GM12878 (cell line): ENCODE data around the gene ZNF837. TPM values are rescaled to one million over a fixed set of nuclear protein-coding genes. Genes with fewer than 3 reads are reported as not detected.

ENCODE experiments used
- ATAC-seq: fragments of 200-7000 bp; cut with Tn5 transposase; 3 replicates; pipeline ENCODE4 v1.9.1; 2020; ENCODE audit warnings: mild to moderate bottlenecking, moderate library complexity
- BruUV-seq: library from RNA; stranded (reverse); fragments of 400-500 nt; replicated peaks from 2 replicates; lab custom pipeline; 2021; lab: Mats Ljungman, UMichigan
- CTCF ChIA-PET: fragments of 300-600 bp; sonication (Branson Sonifier 250); formaldehyde crosslinking; extraction: SDS; loops from one replicate; lab custom pipeline; 2021; ENCODE audit warnings: inconsistent platforms; lab: Yijun Ruan, JAX
- POLR2A ChIA-PET: fragments of 350-600 bp; formaldehyde crosslinking; extraction: SDS; loops from one replicate; lab custom pipeline; 2021; ENCODE audit warnings: inconsistent platforms; lab: Charles Lee
- RAD21 ChIA-PET: fragments of 300-600 bp; sonication (Branson Sonifier 250); formaldehyde crosslinking; loops from one replicate; lab custom pipeline; 2023; ENCODE audit warnings: antibody characterized with exemption; ENCODE audit not compliant: unreplicated experiment; lab: Charles Lee
- SMC1A ChIA-PET: fragments of 300-600 bp; sonication (Branson Sonifier 250); formaldehyde crosslinking; loops from one replicate; lab custom pipeline; 2023; ENCODE audit not compliant: unreplicated experiment, uncharacterized antibody; lab: Charles Lee
- DNase-seq: peaks from one replicate; pipeline ENCODE4 v3.0.0-alpha.2; 2011; ENCODE audit warnings: low read depth, low spot score
- FAIRE-seq: peaks from 3 replicates; lab custom pipeline; 2011; peaks lifted over from hg19 to GRCh38; lab: Jason Lieb, UNC
- H2AFZ ChIP-seq: 2 replicates; pipeline ENCODE4 v1.6.0; 2011; ENCODE audit warnings: low read depth, low read length, control low read depth; ENCODE audit not compliant: control insufficient read depth
- H3K27ac ChIP-seq: 2 replicates; pipeline ENCODE4 v1.5.1; 2011; ENCODE audit warnings: control low read depth; ENCODE audit not compliant: control insufficient read depth, insufficient read depth
- H3K27me3 ChIP-seq, 2 experiments: replicated peaks in 1 of 2; 2 replicates each; pipeline versions ENCODE4 v1.6.0 to v1.6.1; 2011; ENCODE audit warnings: low read length in 1 of 2; ENCODE audit not compliant: control insufficient read depth in 2 of 2, insufficient read depth in 2 of 2
- H3K36me3 ChIP-seq, 2 experiments: 2 replicates each; pipeline ENCODE4 v1.5.1; 2011; ENCODE audit warnings: low read length in 1 of 2; ENCODE audit not compliant: control insufficient read depth in 2 of 2, insufficient read depth in 2 of 2
- H3K4me1 ChIP-seq: 2 replicates; pipeline ENCODE4 v1.6.1; 2011; ENCODE audit warnings: mild to moderate bottlenecking, low read length, moderate library complexity, mixed read lengths; ENCODE audit not compliant: control insufficient read depth, insufficient read depth
- H3K4me2 ChIP-seq: 2 replicates; pipeline ENCODE4 v1.6.0; 2011; ENCODE audit warnings: control low read depth; ENCODE audit not compliant: control insufficient read depth, insufficient read depth
- H3K4me3 ChIP-seq: fragments of 200-600 bp; sonication (generic); 2 replicates; pipeline ENCODE4 v1.5.1; 2016
- H3K79me2 ChIP-seq: 2 replicates; pipeline ENCODE4 v1.6.0; 2011; ENCODE audit warnings: low read length; ENCODE audit not compliant: control insufficient read depth, insufficient read depth
- H3K9ac ChIP-seq: 2 replicates; pipeline ENCODE4 v1.8.0; 2011; ENCODE audit warnings: low read length, control low read depth, mixed read lengths; ENCODE audit not compliant: control insufficient read depth, insufficient read depth
- H3K9me3 ChIP-seq: replicated peaks from 3 replicates; pipeline ENCODE4 v1.5.1; 2011; ENCODE audit warnings: mild to moderate bottlenecking, low read length; ENCODE audit not compliant: control insufficient read depth, insufficient read depth
- H4K20me1 ChIP-seq: 2 replicates; pipeline ENCODE4 v1.6.0; 2011; ENCODE audit not compliant: control insufficient read depth, insufficient read depth
- BCL11A ChIP-seq: IDR thresholded peaks from 2 replicates; pipeline ENCODE4 v1.6.1; 2011; ENCODE audit warnings: low read depth, low read length
- BHLHE40 ChIP-seq, 2 experiments: fragments of 450-650 bp in 1 of 2; IDR thresholded peaks; 2 replicates each; pipeline ENCODE4 v1.6.1; 2011 to 2017; ENCODE audit warnings: low read depth in 2 of 2, borderline replicate concordance in 1 of 2, improper control_type of control experiment in 1 of 2, low read length in 1 of 2, mild to moderate bottlenecking in 1 of 2
- HCFC1 ChIP-seq: fragments of 150-350 bp; IDR thresholded peaks from 2 replicates; pipeline ENCODE4 v1.6.1; 2014; ENCODE audit warnings: low read length
- HDAC2 ChIP-seq: fragments of 200-600 bp; sonication (generic); IDR thresholded peaks from 2 replicates; pipeline ENCODE4 v1.6.1; 2017
- IKZF2 ChIP-seq, 2 experiments: fragments of 450-650 bp; IDR thresholded peaks; 2 replicates each; pipeline ENCODE4 v1.6.1; 2017; ENCODE audit warnings: mild to moderate bottlenecking in 2 of 2, moderate library complexity in 2 of 2
- MYB ChIP-seq: fragments of 150-350 bp; IDR thresholded peaks from 2 replicates; pipeline ENCODE4 v1.6.1; 2014; ENCODE audit warnings: mild to moderate bottlenecking, low read depth, low read length, borderline replicate concordance
- MYC ChIP-seq: IDR thresholded peaks from 2 replicates; pipeline ENCODE4 v1.6.1; 2011; ENCODE audit warnings: mild to moderate bottlenecking, low read length, moderate library complexity, inconsistent platforms; ENCODE audit not compliant: insufficient read depth, insufficient replicate concordance, insufficient read length, severe bottlenecking
- PAX8 ChIP-seq: fragments of 450-650 bp; IDR thresholded peaks from 2 replicates; pipeline ENCODE4 v1.6.1; 2017; ENCODE audit warnings: mild to moderate bottlenecking, moderate library complexity
- POLR2AphosphoS5 ChIP-seq: IDR thresholded peaks from 2 replicates; pipeline ENCODE4 v1.6.1; 2011; ENCODE audit warnings: mild to moderate bottlenecking, low read length, inconsistent platforms
- RELA ChIP-seq: fragments of 450-650 bp; IDR thresholded peaks from 2 replicates; pipeline ENCODE4 v1.8.0; 2014; ENCODE audit warnings: borderline replicate concordance; ENCODE audit not compliant: partially characterized antibody
- RUNX3 ChIP-seq: IDR thresholded peaks from 2 replicates; pipeline ENCODE4 v1.6.1; 2012; ENCODE audit warnings: low read length, inconsistent platforms
- SMAD5 ChIP-seq: IDR thresholded peaks from 2 replicates; pipeline ENCODE4 v1.6.1; 2016; ENCODE audit warnings: antibody characterized with exemption, low read depth
- SMARCA5 ChIP-seq: fragments of 450-650 bp; IDR thresholded peaks from 2 replicates; pipeline ENCODE4 v1.6.1; 2017; ENCODE audit warnings: mild to moderate bottlenecking
- SPI1 ChIP-seq: IDR thresholded peaks from 2 replicates; pipeline ENCODE4 v1.6.1; 2011; ENCODE audit warnings: low read depth, mild to moderate bottlenecking, low read length, moderate library complexity, borderline replicate concordance; ENCODE audit not compliant: insufficient read depth
- TAF1 ChIP-seq: IDR thresholded peaks from 2 replicates; pipeline ENCODE4 v1.6.1; 2011; ENCODE audit warnings: mild to moderate bottlenecking, low read depth, low read length, borderline replicate concordance
- ZNF24 ChIP-seq: fragments of 450-650 bp; IDR thresholded peaks from 2 replicates; pipeline ENCODE4 v1.6.1; 2017; ENCODE audit warnings: antibody characterized with exemption, mild to moderate bottlenecking
- ZNF622 ChIP-seq: fragments of 450-650 bp; IDR thresholded peaks from 2 replicates; pipeline ENCODE4 v1.6.1; 2017; ENCODE audit warnings: mild to moderate bottlenecking, inconsistent platforms
- WGBS: methylation state at CpG from one replicate; pipeline ENCODE4 v1.1.6; 2016; ENCODE audit warnings: low lambda C conversion rate; ENCODE audit not compliant: insufficient replicate concordance, insufficient coverage; ENCODE audit errors: missing lambda C conversion rate; 5-methylcytosine and 5-hydroxymethylcytosine counted together
- in situ Hi-C: fragments of 300-500 bp; cut with MboI; formaldehyde crosslinking; loops from 9 replicates; pipeline ENCODE4 v1.14.3; 2018; ENCODE audit warnings: mixed read lengths
- intact Hi-C: fragments of 100-400 bp; cut with micrococcal nuclease; formaldehyde crosslinking; loops from one replicate; pipeline ENCODE4 v1.14.2; 2022; ENCODE audit not compliant: unreplicated experiment
- polyA plus RNA-seq, 11 experiments: library from polyadenylated mRNA; depleted of rRNA in 4 of 11; unstranded in 6 of 11; stranded (reverse) in 5 of 11; fragments of >200 nt; fragmentation: Nextera tagmentation in 4 of 11; fragmentation: Illumina TruSeq in 1 of 11; extraction: Ambion mirVana in 4 of 11; extraction: Trizol in 1 of 11; gene quantifications; 1 replicate in 1 of 11; 2 replicates in 10 of 11; pipeline versions ENCODE4 v1.2.1 to v1.2.3, GENCODE V29; 2011 to 2016; ENCODE audit warnings: inconsistent platforms in 2 of 11, missing spikeins in 2 of 11, low read depth in 1 of 11
- total RNA-seq, 4 experiments: library from RNA; depleted of rRNA in 3 of 4; stranded (reverse); fragments of >200 nt in 3 of 4; fragmentation: Illumina TruSeq in 1 of 4; extraction: Trizol in 1 of 4; gene quantifications; 2 replicates each; pipeline versions ENCODE4 v1.2.1 to v1.2.3, GENCODE V29; 2013 to 2021
- TF ChIP-seq, protein P1 (sequence below): fragments of 150-350 bp; IDR thresholded peaks from 2 replicates; pipeline ENCODE4 v1.6.1; 2016; ENCODE audit warnings: low read depth, low read length

ZNF837 gene
- total and polyA plus RNA-seq, 10 of the 15 experiments (the other 5 are each of a cell fraction or from before 2014, with no cell fraction given), result 0.07 to 2.9 (median 2.0) TPM; not detected in 2

DNA sequence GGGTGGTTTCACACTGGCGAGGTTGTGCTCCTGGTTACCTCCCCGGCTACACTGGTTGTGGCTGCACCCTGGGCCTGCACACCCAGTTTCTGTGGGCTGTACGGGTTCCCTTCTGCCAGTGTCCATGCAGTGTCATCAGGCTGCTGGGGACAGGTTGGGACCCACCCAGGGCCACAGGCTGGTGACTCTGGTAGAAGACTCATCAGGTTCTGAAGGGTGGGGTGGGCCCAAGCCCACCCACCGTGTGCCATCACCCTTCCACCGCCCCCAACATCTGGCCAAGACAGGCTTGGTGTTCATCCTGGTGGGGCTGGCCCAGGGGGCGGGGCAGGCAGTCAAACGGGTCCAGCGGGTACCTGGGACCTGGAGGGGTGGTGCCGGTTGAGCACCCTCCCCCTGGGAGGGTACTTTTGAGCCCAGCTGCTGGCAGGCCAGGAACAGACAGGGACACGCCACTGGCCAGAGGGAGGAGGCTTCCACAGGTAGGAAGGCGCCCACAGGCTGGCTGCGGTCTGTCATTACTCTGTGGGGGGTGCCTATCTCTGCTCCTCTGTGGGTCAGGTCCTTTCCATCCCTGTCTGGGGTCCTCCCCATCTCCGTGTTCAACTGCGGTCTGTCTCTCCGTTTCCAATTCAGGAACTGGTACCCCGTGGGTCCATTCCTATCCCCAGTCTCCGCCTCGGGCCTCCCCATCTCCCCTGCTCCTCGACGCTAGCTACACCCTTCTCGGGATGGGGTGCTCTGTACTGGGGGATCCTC is 14.6 kb upstream of the ZNF837 start, which contains the start of gene RNF225 (continued):
- no peak for TF ChIP-seq MYC
- TF ChIP-seq MYB, result no peak

DNA sequence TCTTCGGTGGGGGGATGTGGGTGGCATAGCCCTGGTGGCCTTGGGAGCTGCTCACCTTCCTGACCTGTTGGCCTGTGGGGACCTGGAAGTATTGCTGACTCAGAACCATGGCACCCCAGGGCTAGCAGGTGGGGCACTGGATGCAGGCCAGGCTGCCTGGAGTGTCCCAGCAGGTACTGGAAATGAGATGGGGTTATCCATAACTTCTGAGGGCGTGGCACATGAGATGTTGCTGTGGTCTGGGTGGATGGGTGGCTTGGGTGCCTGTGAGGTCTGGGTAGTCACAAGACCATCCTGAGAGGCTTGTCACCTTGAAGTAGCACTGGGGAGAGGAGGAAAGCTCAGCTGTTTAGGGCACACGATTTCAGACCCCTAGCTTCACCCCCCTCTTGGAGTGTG is 14.0 kb upstream of the ZNF837 start:
- DNase-seq, result no peak
- Histone ChIP-seq H3K36me3 (peaks cover 10 to 26% of the 10 kb centered on the region in 2 experiments), H3K9ac (no peak overlapping the region), H3K4me2 (no peak overlapping the region)
- no peak; the same call in 1 of the 3 replicates for ATAC-seq
- BruUV-seq, result no TSS peak
- 32% methylated on average over 3 of the region's 3 CpGs for WGBS
- FAIRE-seq, result no peak
- no peak for TF ChIP-seq IKZF2 (IDR thresholded peaks at IDR 0.05)
- TF ChIP-seq SPI1, result no peak
- TF ChIP-seq RUNX3, result peak; percentile 6; the same call in 1 of the 2 replicates
- no peak for TF ChIP-seq SMARCA5
- TF ChIP-seq, protein P1, sequence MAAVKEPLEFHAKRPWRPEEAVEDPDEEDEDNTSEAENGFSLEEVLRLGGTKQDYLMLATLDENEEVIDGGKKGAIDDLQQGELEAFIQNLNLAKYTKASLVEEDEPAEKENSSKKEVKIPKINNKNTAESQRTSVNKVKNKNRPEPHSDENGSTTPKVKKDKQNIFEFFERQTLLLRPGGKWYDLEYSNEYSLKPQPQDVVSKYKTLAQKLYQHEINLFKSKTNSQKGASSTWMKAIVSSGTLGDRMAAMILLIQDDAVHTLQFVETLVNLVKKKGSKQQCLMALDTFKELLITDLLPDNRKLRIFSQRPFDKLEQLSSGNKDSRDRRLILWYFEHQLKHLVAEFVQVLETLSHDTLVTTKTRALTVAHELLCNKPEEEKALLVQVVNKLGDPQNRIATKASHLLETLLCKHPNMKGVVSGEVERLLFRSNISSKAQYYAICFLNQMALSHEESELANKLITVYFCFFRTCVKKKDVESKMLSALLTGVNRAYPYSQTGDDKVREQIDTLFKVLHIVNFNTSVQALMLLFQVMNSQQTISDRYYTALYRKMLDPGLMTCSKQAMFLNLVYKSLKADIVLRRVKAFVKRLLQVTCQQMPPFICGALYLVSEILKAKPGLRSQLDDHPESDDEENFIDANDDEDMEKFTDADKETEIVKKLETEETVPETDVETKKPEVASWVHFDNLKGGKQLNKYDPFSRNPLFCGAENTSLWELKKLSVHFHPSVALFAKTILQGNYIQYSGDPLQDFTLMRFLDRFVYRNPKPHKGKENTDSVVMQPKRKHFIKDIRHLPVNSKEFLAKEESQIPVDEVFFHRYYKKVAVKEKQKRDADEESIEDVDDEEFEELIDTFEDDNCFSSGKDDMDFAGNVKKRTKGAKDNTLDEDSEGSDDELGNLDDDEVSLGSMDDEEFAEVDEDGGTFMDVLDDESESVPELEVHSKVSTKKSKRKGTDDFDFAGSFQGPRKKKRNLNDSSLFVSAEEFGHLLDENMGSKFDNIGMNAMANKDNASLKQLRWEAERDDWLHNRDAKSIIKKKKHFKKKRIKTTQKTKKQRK, result no peak
- TF ChIP-seq POLR2AphosphoS5, result peak; percentile 51; the same call in 1 of the 2 replicates
- TF ChIP-seq ZNF622, result no peak
- no peak for TF ChIP-seq ZNF24
- TF ChIP-seq BHLHE40 (IDR thresholded peaks at IDR 0.05; ENCODE audit: borderline replicate concordance in 1 of 2, low read depth in 2 of 2, low read length in 1 of 2), result no peak
- TF ChIP-seq HDAC2, result no peak
- TF ChIP-seq SMAD5, result no peak; the same call in 1 of the 2 replicates
- no peak for TF ChIP-seq BCL11A
- TF ChIP-seq HCFC1, result no peak
- TF ChIP-seq RELA, result no peak
- no peak for TF ChIP-seq PAX8
- TF ChIP-seq TAF1, result no peak
- TF ChIP-seq, all 136 proteins: peak for 2
- intact Hi-C loops (no loop called here), in situ Hi-C loops (no loop called here)
- no peaks in the 10 kb centered on the region for H3K27me3 ChIP-seq
- H3K4me3 ChIP-seq, result no peak overlapping the region
- no peaks in the 10 kb centered on the region for H3K9me3 ChIP-seq
- H4K20me1 ChIP-seq, result peaks cover 6% of the 10 kb centered on the region
- POLR2A ChIA-PET, result interaction anchor here (0.6 kb wide), 1 partner anchor 9 kb away, joined by 3 read pairs; no protein-coding TSS in a partner anchor
- SMC1A ChIA-PET, result no interaction called here
- H3K4me1 ChIP-seq, result no peaks in the 10 kb centered on the region
- no peak overlapping the region for H3K27ac ChIP-seq
- CTCF ChIA-PET, result no interaction called here
- no peak overlapping the region for H2AFZ ChIP-seq
- H3K79me2 ChIP-seq, result peaks cover 8% of the 10 kb centered on the region
- RAD21 ChIA-PET, result no interaction called here
